ENCODE data around the gene AFG1L.

GRCh38 chr6:108524528-108525248, 229.8 kb downstream of the AFG1L start:
- TF ChIP-seq POLR2AphosphoS5 (IDR thresholded peaks at IDR 0.05; ENCODE audit: borderline replicate concordance, low read depth, low read length) (no peak), EZH2 (IDR thresholded peaks at IDR 0.05) (no peak)
